Astrocyte (in vitro differentiated cells and primary cell): ENCODE data around the gene PPIL4. TPM values are rescaled to one million over a fixed set of nuclear protein-coding genes. Genes with fewer than 3 reads are reported as not detected.

Source experiments
- DNase-seq: peaks from one replicate; pipeline ENCODE4 v3.0.0-alpha.2; 2010; ENCODE audit warnings: low read depth
- FAIRE-seq: peaks from 2 replicates; lab custom pipeline; 2011; peaks lifted over from hg19 to GRCh38; lab: Jason Lieb, UNC
- H2AFZ ChIP-seq: 2 replicates; pipeline ENCODE4 v1.6.0; 2012; ENCODE audit warnings: low read depth, low read length, inconsistent platforms
- H3K27ac ChIP-seq: 2 replicates; pipeline ENCODE4 v1.5.1; 2011; ENCODE audit warnings: low read depth, low read length, inconsistent platforms
- H3K27me3 ChIP-seq: 2 replicates; pipeline ENCODE4 v1.6.0; 2011; ENCODE audit warnings: low read length, inconsistent platforms; ENCODE audit not compliant: insufficient read depth
- H3K36me3 ChIP-seq: 2 replicates; pipeline ENCODE4 v1.5.1; 2011; ENCODE audit warnings: low read length, inconsistent platforms; ENCODE audit not compliant: insufficient read depth
- H3K4me1 ChIP-seq: 2 replicates; pipeline ENCODE4 v1.5.1; 2011; ENCODE audit warnings: low read length, inconsistent platforms; ENCODE audit not compliant: insufficient read depth
- H3K4me2 ChIP-seq: 2 replicates; pipeline ENCODE4 v1.6.0; 2012; ENCODE audit warnings: low read length, inconsistent platforms
- H3K4me3 ChIP-seq: 2 replicates; pipeline ENCODE4 v1.5.1; 2011; ENCODE audit warnings: low read depth, mild to moderate bottlenecking, low read length, inconsistent platforms; ENCODE audit not compliant: insufficient read depth
- H3K79me2 ChIP-seq: 2 replicates; pipeline ENCODE4 v1.6.0; 2012; ENCODE audit warnings: mild to moderate bottlenecking, low read length, inconsistent platforms; ENCODE audit not compliant: insufficient read depth
- H3K9ac ChIP-seq: 2 replicates; pipeline ENCODE4 v1.6.0; 2012; ENCODE audit warnings: mild to moderate bottlenecking, low read length, inconsistent platforms
- H3K9me3 ChIP-seq: 2 replicates; pipeline ENCODE4 v1.5.1; 2012; ENCODE audit warnings: low read depth, mild to moderate bottlenecking, low read length, inconsistent platforms; ENCODE audit not compliant: insufficient read depth
- H4K20me1 ChIP-seq: 2 replicates; pipeline ENCODE4 v1.6.0; 2012; ENCODE audit warnings: low read length, inconsistent platforms; ENCODE audit not compliant: insufficient read depth
- H3K27ac Mint-ChIP-seq: one replicate; pipeline ENCODE4 v1.8.0; 2021; ENCODE audit warnings: mild to moderate bottlenecking, mixed read lengths; ENCODE audit not compliant: unreplicated experiment
- H3K27me3 Mint-ChIP-seq: one replicate; pipeline ENCODE4 v1.8.0; 2021; ENCODE audit warnings: low read depth, mixed read lengths; ENCODE audit not compliant: unreplicated experiment
- H3K36me3 Mint-ChIP-seq: one replicate; pipeline ENCODE4 v1.8.0; 2021; ENCODE audit warnings: low read depth, mixed read lengths; ENCODE audit not compliant: unreplicated experiment
- H3K4me1 Mint-ChIP-seq: one replicate; pipeline ENCODE4 v1.8.0; 2021; ENCODE audit warnings: low read depth, mixed read lengths; ENCODE audit not compliant: unreplicated experiment
- H3K4me3 Mint-ChIP-seq: one replicate; pipeline ENCODE4 v1.8.0; 2021; ENCODE audit warnings: mild to moderate bottlenecking, moderate library complexity, mixed read lengths; ENCODE audit not compliant: unreplicated experiment
- H3K9me3 Mint-ChIP-seq: one replicate; pipeline ENCODE4 v1.8.0; 2021; ENCODE audit warnings: mild to moderate bottlenecking, mixed read lengths; ENCODE audit not compliant: unreplicated experiment
- CTCF ChIP-seq: IDR thresholded peaks from 2 replicates; pipeline ENCODE4 v1.5.1; 2011; ENCODE audit warnings: low read depth, mild to moderate bottlenecking, inconsistent platforms, low read length, moderate library complexity; ENCODE audit not compliant: insufficient read depth
- EZH2 ChIP-seq: IDR thresholded peaks from 2 replicates; pipeline ENCODE4 v1.6.1; 2012; ENCODE audit warnings: mild to moderate bottlenecking, low read length, inconsistent platforms; ENCODE audit not compliant: insufficient read depth
- total RNA-seq: library from RNA; stranded (reverse); gene quantifications from 2 replicates; pipeline ENCODE4 v1.2.1, GENCODE V29; 2021

Gene PPIL4
- total RNA-seq, 1 donor from 2014 or later: 39.2 TPM

- Histone ChIP-seq H4K20me1 (peaks cover 4% of the 10 kb centered on the region), H3K4me1 (peaks cover 4% of the 10 kb centered on the region), H3K9ac (no peak overlapping the region), H3K4me2 (no peak overlapping the region), H3K27me3 (no peaks in the 10 kb centered on the region), H3K9me3 (no peaks in the 10 kb centered on the region), H3K27ac (no peak overlapping the region), H3K36me3 (peaks cover 13% of the 10 kb centered on the region), H2AFZ (no peak overlapping the region), H3K79me2 (no peaks in the 10 kb centered on the region), H3K4me3 (no peak overlapping the region)
- Mint-ChIP-seq H3K36me3 (peaks cover 3% of the 10 kb centered on the region), H3K4me1 (peaks cover 14% of the 10 kb centered on the region), H3K27me3 (no peaks in the 10 kb centered on the region), H3K27ac (no peak overlapping the region), H3K4me3 (no peak overlapping the region), H3K9me3 (no peaks in the 10 kb centered on the region)
- DNase-seq (peak; percentile 33), FAIRE-seq (no peak)
- TF ChIP-seq CTCF (no peak), EZH2 (no peak)
Observed at GRCh38 chr6:149508485-149508884, 37.4 kb downstream of the PPIL4 start.

- no peak for TF ChIP-seq EZH2
- FAIRE-seq (no peak), DNase-seq (no peak)
- Mint-ChIP-seq H3K4me1 (peaks cover 4% of the 10 kb centered on the region), H3K27ac (no peak overlapping the region), H3K4me3 (no peak overlapping the region), H3K9me3 (no peaks in the 10 kb centered on the region), H3K36me3 (peaks cover 5% of the 10 kb centered on the region), H3K27me3 (no peaks in the 10 kb centered on the region)
- Histone ChIP-seq H4K20me1 (peaks cover 4% of the 10 kb centered on the region), H3K4me2 (no peak overlapping the region), H3K4me1 (peaks cover 9% of the 10 kb centered on the region), H3K4me3 (no peak overlapping the region), H3K79me2 (no peaks in the 10 kb centered on the region), H3K27me3 (no peaks in the 10 kb centered on the region), H3K9ac (no peak overlapping the region), H3K36me3 (peaks cover 6% of the 10 kb centered on the region), H3K27ac (no peak overlapping the region), H3K9me3 (no peaks in the 10 kb centered on the region), H2AFZ (no peak overlapping the region)
Observed at GRCh38 chr6:149503872-149504271, 42.0 kb downstream of the PPIL4 start.

- TF ChIP-seq CTCF (no peak), EZH2 (no peak)
- Mint-ChIP-seq H3K36me3 (peaks cover 5% of the 10 kb centered on the region), H3K27me3 (no peaks in the 10 kb centered on the region), H3K9me3 (no peaks in the 10 kb centered on the region), H3K4me1 (no peaks in the 10 kb centered on the region), H3K27ac (no peak overlapping the region), H3K4me3 (no peak overlapping the region)
- no peaks in the 10 kb centered on the region for H3K79me2 ChIP-seq
- H3K27me3 ChIP-seq: no peaks in the 10 kb centered on the region
- DNase-seq (no peak), FAIRE-seq (no peak)
- H2AFZ ChIP-seq: no peak overlapping the region
- peaks cover 4% of the 10 kb centered on the region for H4K20me1 ChIP-seq
- H3K36me3 ChIP-seq: peaks cover 6% of the 10 kb centered on the region
- no peak overlapping the region for H3K4me2 ChIP-seq
- no peaks in the 10 kb centered on the region for H3K9me3 ChIP-seq
- H3K27ac ChIP-seq: no peak overlapping the region
- H3K9ac ChIP-seq: no peak overlapping the region
- H3K4me1 ChIP-seq: peaks cover 5% of the 10 kb centered on the region
- no peak overlapping the region for H3K4me3 ChIP-seq
Observed at GRCh38 chr6:149503276-149503675, 42.6 kb downstream of the PPIL4 start.
